ENCODE measurements around the gene TOMM5. TPM values are rescaled to one million over a fixed set of nuclear protein-coding genes. Genes with fewer than 3 reads are reported as not detected.

The TOMM5 gene
- 84.9 and 156 TPM in 2 replicates for total RNA-seq

DNA sequence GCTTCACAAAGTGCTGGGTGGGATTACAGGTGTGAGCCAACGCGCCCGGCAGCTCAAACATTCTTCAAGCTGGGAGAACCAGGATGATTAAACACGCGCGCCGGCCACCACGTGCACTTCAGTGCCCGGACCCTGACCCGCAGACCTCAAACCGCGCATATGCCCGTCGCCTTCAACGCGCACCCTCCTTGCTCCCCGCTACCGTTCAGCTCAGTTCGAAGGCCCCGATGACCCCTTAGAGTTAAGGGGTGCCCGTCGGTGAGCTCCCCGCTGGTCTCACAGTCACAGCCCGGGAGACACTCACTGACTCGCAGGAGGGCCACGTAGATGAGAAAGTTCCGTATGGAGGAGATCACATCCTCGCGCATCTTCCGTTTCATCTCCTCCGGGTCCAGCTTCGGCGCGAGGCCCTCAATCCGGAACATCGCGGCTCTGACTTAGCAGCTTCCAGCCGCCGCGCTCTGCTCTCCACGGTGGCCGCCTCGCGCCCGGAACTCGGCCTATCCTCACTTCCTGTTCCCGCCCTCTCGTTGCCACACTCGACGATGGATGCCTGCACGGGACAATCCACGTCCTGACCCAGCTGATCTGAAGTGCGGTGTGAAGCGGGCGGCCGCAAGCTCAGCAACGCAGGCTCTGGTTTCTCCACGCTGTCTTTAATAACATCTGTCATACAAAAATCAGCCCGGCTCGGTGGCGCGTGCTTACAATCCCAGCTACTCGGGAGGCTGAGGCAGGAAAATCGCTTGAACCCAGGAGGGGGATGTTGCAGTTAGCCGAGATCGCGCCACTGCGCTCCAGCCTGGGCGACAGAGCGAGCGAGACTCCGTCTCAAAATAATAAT is at the start of gene TOMM5:
TOMM5 (minus strand) TSS at position 490 of the 844 bp plus-strand sequence; CDS start at position 425, 65 bp downstream.
- peak; percentile 96 for DNase-seq

DNA sequence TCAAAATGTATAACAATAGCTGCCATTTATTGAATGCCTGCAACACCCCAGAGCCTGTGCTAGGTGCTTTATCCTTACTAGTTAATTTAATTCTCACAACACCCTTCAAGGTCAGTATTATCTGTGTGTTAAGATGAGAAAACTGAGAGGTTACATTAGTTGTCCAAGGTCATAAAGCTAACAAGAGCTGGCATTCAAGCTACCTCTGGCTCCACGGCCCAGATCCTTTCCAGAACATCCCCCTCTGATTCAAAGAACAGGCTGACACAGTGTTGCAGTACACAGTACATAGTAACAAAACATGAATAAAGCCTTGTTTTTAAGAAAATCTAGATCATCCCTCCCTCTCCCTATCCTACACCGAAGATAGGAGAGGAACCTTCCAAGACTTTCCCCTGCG is 48.9 kb upstream of the TOMM5 start:
- no peak for DNase-seq

DNA sequence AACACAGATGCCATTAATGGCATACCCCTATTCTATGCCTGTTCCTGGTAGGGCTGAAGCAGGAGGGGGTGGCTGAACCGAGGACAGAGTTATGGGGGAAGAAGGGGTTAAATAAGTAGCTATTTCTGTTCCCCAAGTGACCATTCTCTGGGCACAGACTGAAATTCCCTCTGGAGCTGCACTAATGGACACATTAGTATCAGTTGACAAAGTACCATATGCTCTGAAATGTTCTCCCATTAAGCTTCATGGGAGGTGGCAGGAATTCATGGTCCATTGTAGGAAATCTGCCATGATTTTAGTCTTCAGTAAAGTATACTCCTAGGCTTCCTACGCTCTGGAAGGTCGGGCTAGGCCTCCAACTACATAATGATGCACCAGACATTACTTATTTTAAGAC is 47.8 kb upstream of the TOMM5 start:
- DNase-seq, result no peak

DNA sequence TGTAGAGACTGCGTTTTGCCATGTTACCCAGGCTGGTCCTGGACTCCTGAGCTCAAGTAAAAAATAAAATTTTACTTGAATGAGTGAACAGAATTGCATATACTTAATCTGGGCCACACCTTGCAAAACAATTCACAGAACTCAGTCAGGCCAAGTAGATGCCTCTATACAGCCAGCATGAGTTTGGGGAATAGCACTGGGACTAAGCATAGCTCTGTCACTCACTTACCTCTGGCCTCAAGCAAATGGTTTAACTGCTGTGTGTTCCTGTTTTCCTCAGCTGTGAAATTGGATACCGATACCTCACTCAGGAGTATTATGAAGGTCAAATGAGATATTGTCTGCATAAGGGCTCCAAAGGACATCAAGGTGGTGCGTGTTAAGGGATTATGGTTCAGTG is 47.4 kb upstream of the TOMM5 start:
- no peak for DNase-seq

DNA sequence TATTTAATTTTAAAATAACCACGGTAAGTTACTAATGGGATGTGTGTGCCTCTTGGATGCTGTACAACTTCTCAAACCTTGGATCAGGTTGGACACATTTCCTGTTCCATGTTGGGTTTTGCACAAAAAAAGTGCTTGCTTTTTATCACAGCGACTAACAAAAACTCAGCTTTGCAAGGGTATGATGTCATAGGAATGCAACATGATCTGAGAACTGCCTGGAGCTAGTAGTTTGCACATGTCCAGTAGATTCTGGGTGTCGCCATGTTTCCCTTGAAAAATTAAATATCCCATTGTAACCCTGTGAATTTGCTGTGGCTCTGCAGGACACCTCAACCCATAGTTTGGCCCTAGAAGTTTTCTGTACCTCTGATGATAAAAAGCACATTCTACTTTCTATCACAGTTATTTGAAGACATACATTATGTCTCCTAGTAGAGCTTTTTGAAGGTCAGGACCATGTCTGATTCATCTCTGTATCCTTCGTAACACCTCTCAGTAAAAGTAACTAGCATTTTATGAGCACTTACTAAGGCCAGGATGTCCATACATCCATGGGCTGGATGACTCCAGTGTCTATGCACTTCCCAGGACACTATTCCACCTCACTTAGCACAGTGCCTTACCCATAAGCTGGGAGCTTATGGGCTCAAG is 46.8 kb upstream of the TOMM5 start:
- DNase-seq, result no peak

DNA sequence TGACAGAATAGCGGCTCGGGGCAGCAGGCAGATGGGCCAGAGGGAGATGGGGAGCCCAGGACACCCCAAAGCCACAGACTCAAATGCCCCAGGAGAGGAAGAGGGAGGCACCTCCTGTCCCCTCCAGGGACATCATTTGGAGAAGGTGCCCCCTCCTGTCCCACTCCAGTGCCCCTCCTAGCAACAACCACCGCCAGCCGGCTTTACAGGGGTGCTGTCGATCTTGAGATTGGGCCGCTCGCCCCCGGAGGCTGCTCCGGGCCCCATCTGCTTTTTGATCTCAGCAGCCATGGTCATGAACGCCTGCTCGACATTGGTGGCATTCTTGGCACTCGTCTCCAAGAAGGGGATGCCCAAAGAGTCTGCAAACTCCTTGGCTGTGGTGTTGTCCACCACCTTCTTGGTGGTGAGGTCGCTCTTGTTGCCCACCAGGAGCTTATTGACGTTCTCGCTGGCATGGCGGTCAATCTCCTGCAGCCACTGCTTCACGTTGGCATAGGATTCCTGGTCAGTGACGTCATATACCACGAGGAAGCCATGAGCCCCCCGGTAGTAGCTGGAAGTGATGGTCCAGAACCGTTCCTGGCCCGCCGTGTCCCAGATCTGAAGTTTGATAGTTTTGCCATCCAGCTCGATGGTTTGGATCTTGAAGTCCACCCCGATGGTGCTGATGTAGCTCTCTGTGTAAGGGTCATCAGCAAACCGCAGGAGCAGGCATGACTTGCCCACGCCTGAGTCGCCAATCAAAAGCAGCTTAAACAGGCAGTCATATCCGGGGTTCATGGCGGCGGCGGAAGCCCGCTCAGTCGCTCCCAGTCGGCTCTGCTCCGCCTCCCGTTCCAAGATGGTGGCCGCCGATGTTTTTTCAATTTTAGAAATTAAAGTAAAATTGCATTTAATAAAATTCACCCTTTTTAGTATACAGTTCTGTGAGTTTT is 44.4 kb upstream of the TOMM5 start:
- no peak for DNase-seq

DNA sequence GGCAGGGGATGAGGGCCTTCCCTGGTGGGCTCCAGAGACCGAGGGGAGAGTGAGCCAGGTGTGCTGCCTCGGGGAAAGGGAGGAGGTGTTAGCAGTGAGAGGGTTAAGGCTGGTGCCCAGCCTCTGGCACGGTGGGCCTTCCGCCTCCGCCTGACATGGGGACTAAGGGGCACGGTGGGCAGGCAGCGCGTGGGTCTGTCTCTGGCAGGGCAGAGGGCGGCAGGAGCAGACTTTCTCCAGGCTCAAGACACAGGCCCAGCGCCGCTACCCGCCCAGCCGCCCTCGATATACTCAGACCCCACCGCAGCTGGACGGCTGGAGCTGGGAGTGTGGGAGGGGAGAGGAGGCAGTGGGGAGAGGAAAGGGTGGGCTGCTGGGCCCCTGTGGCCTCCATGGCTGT is 43.4 kb upstream of the TOMM5 start:
- no peak for DNase-seq

DNA sequence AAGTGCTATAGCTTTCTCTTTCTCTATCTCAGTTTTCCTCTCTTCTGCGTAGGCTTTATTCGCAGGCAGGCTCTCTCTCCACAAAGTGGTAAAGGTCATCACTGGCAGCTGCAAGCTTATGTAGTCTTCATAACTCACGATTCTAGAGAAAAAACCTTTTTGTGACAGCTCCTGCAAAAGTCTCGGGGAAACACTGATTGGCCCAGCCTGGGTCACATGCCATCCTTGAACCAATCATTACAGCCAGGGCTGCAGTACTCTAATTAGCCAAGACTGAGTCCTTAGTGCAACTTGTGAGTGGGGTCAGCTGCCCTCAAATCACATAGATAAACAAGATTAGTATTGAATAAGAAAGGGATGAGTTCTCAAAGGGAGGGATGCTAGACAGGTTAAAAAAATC is 40.1 kb upstream of the TOMM5 start:
- no peak for DNase-seq

DNA sequence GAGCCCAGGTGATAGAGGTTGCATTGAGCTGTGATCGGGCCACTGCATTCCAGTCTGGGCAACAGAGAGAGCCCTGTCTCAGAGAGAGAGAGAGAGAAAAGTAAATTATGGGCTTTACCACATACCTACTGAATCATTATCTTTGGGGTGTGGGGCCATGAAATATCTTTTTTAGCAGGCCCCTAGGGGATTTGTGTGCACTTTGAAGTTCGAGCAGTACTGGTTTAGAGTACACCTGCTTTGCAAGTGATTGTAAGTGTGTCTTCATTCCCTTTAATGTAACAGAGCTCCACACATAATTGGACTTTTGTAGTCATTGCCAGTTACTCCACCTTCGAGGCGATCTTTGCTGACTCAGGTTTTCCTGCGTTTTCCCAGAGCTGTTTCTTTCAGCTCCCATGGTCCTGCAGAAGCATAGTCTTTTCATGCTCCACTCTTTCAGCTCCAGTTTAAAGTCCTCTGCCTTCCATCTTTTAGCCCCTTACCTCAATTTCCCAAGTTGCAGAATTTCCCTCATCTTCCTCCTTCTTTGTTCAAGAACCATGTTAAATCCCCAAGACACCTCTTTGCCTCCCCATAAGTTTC is 34.4 kb upstream of the TOMM5 start:
- no peak for DNase-seq

DNA sequence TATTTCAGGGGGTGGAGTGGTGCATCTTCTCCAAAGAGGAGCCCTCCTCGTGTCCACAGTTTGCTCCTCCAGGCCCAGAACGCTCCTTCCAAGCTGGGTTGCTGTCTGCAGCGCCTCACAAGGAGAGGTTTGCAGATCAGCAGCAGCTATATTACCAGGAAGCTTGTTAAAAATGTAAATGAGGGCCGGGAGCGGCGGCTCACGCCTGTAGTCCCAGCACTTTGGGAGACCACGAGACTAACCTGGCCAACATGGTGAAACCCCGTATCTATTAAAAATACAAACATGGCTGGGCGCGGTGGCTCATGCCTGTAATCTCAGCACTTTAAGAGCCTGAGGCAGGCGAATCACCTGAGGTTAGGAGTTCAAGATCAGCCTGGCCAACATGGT is 33.4 kb upstream of the TOMM5 start:
- DNase-seq, result no peak

DNA sequence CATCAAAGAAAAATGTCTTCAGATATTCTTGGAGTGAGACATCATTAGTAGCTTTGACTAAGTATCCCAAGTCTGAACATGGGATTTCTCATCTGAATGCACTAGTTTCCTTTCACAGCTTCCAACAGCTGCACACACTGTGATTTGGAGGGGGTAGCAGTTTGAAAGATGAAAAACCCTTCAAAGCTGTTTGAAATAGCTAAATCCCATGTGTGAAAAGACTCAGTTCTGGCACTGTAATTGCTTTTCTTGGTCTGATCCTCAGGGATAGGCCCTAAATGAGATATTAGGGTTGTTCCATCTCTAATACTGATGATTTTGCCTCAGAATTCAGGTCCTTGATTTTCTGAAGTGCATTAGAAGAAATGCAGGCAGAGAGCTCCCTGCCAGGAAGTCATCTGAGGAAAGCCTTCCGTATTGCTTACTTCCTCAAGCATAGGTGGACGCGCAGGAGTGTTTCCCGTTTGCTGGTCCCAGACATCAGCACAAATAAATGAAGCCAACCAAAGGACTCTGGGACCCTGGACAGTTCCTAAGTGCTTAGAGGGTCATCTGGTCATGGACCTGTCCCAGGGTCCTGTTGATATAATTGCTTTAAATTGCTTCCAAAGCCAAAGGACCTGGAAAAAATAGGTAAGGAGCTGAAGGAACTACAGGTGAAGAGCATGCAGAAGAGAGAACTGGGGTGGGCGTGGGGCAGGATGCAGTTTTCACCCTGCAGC is 32.8 kb upstream of the TOMM5 start:
- no peak for DNase-seq

DNA sequence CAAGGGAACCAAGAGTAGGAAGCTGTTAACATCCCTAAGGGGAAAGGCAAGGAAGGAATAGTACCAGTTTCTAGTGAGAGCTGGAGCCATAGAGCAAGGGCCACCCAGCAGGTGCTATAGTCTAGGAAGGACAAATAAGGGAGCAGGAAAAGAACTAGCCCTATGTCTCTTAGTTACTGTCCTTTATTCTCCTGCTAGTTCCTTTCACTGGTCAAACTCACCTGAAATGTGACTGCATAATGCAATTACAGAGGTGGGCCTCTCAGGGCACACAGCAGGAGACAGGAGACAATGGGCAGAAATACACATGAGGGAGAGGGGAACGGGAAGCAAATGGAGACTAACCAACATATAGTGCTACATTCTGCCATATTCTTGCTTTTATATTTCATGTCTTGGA is 31.7 kb upstream of the TOMM5 start:
- DNase-seq, result no peak

DNA sequence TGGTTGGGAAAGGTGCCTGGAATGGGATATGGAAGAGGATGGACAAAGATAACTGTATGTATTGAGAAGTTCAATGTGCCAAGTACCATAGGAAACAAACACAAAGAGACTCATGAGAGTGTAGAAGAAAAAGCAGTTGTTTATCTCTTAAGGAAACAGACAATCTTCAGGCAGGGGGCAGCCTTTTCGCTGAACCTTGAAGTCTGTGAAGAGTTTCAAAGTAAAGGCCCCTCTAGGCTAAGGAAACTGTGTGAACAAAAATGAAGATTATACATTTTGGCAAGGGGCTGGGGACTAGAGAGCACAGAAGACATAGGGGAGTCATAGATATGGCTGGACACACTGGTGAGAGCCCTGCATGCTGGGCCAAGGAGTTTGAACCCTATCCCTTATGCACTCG is 30.9 kb upstream of the TOMM5 start:
- DNase-seq, result no peak

DNA sequence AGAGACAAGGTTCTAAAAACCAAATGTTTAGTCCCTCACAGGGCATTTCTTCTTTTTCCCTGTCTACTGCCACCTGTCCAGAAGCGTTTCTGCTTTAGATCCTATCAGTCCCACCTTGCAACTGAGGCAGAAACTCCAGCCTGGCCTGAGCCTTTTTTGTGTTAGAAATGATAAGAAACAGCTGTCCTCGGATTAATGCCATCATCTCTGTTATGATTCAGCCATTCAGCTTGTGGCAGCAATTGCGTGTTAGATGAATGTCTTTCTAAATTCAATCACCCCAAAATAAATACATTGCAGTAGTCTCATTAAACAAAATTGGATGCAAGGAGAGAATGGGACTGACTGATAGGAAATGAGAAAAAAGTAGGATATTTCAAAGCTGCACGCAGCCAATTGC is 30.1 kb upstream of the TOMM5 start:
- DNase-seq, result no peak

DNA sequence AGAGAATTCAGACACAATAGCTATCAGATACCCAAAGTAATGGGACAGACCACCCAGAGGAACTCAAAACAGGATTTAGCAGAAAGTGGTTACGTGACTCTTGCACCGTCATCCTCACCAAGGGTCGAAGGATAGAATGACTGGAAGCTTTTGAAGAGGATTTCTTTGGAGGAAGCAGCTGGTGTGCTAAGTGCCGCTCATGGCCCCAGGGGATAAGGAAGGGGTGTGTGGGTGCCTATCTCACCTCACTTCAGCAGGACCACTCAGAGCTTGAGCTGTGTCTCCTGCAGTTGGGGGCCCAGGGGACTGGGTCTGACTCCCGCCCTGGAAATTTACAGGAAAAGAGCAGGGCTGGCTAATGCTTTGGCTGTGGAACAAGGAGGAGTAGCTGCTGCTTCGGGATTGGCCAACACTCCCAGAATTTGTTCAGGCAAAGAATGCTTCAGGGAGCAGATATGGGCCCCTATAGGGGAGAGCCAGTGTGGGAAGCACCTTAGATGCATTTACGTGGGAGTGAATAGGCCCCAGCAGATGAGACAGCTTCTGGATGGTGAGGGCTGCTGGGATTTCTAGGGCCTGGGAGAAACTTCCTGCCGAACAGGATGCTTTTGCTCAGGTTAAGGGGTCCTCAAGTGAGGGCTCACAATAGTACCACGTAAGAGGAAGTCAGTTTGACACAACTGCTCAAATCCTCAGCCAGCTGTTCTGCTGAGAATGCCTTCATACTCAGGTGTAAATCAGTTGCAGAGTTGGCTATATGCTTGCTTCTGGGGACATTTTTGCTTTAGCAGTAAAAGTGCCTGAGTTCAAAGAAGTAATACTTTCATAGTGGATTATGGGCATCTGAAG is 29.1 kb upstream of the TOMM5 start:
- DNase-seq, result no peak

DNA sequence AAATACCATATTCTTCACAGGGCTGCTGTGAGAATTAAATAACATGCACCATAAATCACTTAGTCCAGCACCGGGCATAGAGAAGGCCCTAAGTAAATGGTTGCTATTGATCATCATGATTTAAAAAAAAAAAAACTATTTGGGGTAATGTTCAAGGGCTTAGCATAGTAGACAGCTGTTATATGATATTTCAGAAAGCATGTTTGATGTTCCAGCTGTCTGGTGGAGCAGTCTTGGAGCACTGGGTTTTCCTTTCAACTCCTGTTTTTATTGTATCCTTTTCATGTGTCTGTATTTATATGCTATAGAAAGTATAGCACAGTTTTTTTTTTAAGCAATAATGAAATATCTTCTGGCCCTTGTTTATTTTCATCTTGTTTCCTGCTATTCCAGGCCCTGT is 28.0 kb upstream of the TOMM5 start:
- no peak for DNase-seq

DNA sequence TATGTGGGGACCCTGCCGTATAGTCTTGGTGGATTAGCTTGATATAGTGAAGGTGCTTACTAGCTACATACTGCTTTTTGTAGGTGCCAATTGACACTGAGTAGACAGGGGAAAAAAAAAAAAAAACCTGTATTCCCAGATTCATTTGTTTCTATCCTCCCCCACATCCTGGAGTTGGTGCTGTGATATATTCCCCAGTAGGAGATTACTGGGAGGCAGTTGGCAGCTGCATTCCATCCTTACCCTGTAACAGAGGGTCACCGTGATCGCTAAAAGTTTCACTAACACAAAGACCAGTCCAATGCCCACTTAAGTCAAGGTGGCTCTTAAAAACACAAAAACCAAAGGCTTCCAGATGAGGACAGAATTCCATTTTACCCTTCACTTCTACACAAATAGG is 27.4 kb upstream of the TOMM5 start:
- no peak for DNase-seq

DNA sequence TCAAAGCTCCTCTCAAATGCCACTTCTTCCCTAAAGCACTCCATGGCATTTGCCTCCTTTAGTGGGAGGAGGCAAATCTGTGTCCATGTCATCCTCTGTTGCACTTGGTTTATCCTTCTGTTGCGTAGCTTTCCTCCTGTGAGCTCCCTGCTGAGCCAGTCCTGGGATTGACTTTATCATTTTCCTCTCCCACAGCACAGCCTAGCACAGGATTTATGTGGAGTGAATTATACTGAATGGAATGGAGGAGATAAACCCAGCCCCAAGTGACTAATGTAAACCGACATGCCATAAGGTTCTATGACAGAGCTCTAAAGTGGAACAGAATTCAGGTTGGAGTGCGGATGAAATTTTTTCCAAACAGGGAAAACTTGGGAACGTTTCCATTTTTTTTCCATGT is 26.4 kb upstream of the TOMM5 start:
- no peak for DNase-seq

DNA sequence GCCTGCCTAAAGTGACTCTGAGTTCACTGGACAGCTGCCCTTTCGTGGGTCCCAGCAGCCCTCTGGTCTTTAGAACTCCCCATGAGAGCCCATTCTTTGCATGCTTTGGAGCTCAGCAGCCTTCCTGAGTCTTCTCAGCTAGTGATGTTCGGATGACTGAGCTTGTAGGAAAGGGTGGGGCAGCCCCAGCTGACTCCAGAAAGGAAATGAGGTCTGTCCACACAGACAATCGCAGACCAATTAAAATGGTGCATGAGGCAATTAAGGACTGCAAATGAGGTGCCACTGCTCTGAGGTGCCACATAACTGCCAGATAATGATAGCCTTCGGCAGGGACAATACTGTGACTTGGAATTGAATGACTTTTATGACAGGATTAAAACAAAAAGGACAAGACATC is 25.4 kb upstream of the TOMM5 start:
- DNase-seq, result no peak

DNA sequence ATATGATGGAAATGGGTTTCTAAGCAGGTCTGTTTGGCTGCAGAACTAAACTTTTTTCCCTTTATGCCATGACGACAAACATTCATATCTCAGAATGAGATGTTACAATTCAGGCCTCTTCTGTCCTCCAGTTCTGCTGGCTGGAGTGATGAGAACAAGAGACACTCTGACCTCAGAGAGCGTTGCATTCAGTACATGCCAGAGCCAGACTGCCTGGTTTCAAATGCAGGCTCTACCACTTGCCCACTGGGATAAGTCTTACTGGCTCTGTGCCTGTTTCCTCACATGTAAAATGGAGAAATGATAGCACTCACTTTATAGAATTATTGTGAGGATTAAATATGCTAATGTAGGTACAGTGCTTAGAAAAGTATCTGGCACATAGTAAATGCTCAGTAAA is 24.8 kb upstream of the TOMM5 start:
- DNase-seq, result no peak

DNA sequence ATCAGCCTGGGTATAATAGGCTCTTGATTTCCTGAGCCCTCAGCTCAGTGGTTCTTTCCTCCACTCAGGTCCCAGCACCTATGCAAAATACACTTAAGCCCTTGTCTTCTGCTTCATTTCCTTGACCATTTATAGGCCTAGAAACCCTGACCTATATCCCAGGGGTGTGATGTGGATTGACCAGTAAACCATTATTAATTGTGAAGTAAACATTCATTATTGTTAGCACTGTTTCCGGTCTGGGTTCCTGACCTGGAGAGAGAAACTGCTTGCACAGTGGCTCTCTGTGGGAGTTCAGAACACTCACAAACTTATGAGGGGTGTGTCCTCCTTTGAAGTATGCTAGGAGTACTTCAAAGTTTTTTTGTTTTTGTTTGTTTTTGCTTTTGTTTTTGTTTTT is 19.6 kb upstream of the TOMM5 start:
- DNase-seq, result no peak
